Breast epithelium (tissue), 3 donors: Measurements from ENCODE around the gene ZNF747.

Source experiments
- CTCF ChIP-seq, 3 donors: fragments of 450-650 bp; IDR thresholded peaks; one replicate each; pipeline ENCODE4 v1.5.1; 2016 to 2017; ENCODE audit warnings: antibody characterized with exemption in 3 of 3, mild to moderate bottlenecking in 3 of 3, moderate library complexity in 3 of 3
- POLR2A ChIP-seq: fragments of 450-650 bp; IDR thresholded peaks from one replicate; pipeline ENCODE4 v1.6.1; 2016; ENCODE audit warnings: antibody characterized with exemption, mild to moderate bottlenecking, moderate library complexity
- POLR2AphosphoS5 ChIP-seq, 3 donors: sonication (generic); formaldehyde crosslinking; IDR thresholded peaks; one replicate each; pipeline ENCODE4 v1.6.1; 2017; ENCODE audit warnings: antibody characterized with exemption in 3 of 3

GRCh38 chr16:30557707-30557956 lies 23.0 kb upstream of the ZNF747 start:
- TF ChIP-seq CTCF (IDR thresholded peaks at IDR 0.05): no peak
- TF ChIP-seq POLR2A: no peak
- TF ChIP-seq POLR2AphosphoS5 (IDR thresholded peaks at IDR 0.05): no peak
